Loucy (cell line): ENCODE results near the gene STMN3.

Experiments
- CTCF ChIP-seq: fragments of 200-600 bp; sonication (generic); conservative IDR thresholded peaks from 2 replicates; pipeline ENCODE4 v1.5.1; 2014; ENCODE audit warnings: mild to moderate bottlenecking, antibody characterized with exemption, low read length
- EZH2phosphoT487 ChIP-seq: fragments of 200-600 bp; IDR thresholded peaks from 2 replicates; pipeline ENCODE4 v1.6.1; 2018; ENCODE audit warnings: antibody characterized with exemption, mild to moderate bottlenecking, moderate library complexity, borderline replicate concordance

GRCh38 chr20:63693083-63693732 is 40.0 kb upstream of the STMN3 start:
- TF ChIP-seq CTCF (no peak), EZH2phosphoT487 (no peak)
